ENCODE measurements around the gene ST6GALNAC1.

DNA sequence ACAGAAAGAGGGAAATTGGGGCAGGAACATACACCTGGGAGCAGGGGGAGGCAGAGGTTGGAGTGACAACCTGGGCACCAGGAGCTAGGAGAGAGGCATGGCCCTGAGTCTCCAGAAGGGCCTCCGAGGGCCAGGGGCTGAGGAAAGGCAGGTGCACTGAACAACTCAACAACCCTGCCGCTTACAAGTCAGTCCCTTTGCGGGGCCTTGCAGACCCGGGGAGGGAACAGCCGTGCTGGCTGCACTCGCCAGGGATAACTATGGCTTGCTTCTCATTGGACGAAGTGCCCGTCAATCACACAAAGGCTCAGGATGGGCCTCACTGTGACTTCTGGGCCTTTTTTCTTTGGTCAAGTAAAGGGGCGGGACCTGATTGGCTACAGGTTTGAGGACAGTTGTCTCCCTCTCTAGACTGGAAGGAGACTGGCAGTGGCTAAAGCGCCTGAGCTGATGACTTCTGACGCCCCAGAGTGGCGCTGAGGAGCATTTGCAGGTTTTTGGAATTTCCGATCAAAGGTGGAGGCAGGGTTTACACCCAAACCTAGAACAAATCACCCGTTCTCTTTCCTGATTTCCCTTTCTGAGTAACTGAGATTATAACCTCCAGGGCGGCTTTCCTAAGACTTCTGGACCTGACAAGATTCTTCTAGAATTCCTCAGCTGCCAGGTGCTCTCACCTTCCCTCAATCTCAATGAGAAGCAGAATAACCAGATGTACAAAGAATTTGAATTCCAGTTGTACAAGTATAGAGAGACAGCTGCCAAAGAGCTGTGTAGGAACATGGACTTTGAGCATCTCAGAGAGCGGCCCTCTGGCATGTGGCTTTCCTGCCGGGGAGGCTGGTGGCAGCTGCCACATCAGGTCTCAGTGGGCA, 30.3 kb downstream of the ST6GALNAC1 start:
- TF ChIP-seq, protein P1, sequence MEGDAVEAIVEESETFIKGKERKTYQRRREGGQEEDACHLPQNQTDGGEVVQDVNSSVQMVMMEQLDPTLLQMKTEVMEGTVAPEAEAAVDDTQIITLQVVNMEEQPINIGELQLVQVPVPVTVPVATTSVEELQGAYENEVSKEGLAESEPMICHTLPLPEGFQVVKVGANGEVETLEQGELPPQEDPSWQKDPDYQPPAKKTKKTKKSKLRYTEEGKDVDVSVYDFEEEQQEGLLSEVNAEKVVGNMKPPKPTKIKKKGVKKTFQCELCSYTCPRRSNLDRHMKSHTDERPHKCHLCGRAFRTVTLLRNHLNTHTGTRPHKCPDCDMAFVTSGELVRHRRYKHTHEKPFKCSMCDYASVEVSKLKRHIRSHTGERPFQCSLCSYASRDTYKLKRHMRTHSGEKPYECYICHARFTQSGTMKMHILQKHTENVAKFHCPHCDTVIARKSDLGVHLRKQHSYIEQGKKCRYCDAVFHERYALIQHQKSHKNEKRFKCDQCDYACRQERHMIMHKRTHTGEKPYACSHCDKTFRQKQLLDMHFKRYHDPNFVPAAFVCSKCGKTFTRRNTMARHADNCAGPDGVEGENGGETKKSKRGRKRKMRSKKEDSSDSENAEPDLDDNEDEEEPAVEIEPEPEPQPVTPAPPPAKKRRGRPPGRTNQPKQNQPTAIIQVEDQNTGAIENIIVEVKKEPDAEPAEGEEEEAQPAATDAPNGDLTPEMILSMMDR (IDR thresholded peaks at IDR 0.05 in 2 of 3, conservative IDR thresholded peaks at IDR 0.05 in 1 of 3; ENCODE audit: borderline replicate concordance in 1 of 3, insufficient read depth in 1 of 3, low read depth in 2 of 3, low read length in 2 of 3): peak; percentile 62 to 99 (median 72)
- TF ChIP-seq EZH2 (IDR thresholded peaks at IDR 0.05) (no peak), FOSL1 (IDR thresholded peaks at IDR 0.05; ENCODE audit: low read depth) (no peak), YY1 (IDR thresholded peaks at IDR 0.05; ENCODE audit: extremely low read depth, insufficient replicate concordance, low read depth, low read length) (peak; percentile 52), EGR1 (IDR thresholded peaks at IDR 0.05; ENCODE audit: low read depth) (no peak), ZNF274 (IDR thresholded peaks at IDR 0.05; ENCODE audit: low read depth, low read length) (no peak), TCF7L2 (IDR thresholded peaks at IDR 0.05; ENCODE audit: borderline replicate concordance, extremely low read depth, insufficient read depth, insufficient read length) (no peak), EZH2phosphoT487 (IDR thresholded peaks at IDR 0.05; ENCODE audit: borderline replicate concordance) (no peak), POLR2AphosphoS5 (IDR thresholded peaks at IDR 0.05; ENCODE audit: low read depth, low read length) (peak; percentile 60)
- TF ChIP-seq, protein P2, sequence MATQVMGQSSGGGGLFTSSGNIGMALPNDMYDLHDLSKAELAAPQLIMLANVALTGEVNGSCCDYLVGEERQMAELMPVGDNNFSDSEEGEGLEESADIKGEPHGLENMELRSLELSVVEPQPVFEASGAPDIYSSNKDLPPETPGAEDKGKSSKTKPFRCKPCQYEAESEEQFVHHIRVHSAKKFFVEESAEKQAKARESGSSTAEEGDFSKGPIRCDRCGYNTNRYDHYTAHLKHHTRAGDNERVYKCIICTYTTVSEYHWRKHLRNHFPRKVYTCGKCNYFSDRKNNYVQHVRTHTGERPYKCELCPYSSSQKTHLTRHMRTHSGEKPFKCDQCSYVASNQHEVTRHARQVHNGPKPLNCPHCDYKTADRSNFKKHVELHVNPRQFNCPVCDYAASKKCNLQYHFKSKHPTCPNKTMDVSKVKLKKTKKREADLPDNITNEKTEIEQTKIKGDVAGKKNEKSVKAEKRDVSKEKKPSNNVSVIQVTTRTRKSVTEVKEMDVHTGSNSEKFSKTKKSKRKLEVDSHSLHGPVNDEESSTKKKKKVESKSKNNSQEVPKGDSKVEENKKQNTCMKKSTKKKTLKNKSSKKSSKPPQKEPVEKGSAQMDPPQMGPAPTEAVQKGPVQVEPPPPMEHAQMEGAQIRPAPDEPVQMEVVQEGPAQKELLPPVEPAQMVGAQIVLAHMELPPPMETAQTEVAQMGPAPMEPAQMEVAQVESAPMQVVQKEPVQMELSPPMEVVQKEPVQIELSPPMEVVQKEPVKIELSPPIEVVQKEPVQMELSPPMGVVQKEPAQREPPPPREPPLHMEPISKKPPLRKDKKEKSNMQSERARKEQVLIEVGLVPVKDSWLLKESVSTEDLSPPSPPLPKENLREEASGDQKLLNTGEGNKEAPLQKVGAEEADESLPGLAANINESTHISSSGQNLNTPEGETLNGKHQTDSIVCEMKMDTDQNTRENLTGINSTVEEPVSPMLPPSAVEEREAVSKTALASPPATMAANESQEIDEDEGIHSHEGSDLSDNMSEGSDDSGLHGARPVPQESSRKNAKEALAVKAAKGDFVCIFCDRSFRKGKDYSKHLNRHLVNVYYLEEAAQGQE (IDR thresholded peaks at IDR 0.05; ENCODE audit: low read depth): no peak
- TF ChIP-seq, protein P3, sequence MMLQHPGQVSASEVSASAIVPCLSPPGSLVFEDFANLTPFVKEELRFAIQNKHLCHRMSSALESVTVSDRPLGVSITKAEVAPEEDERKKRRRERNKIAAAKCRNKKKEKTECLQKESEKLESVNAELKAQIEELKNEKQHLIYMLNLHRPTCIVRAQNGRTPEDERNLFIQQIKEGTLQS (IDR thresholded peaks at IDR 0.05): no peak

Data from HCT116 (cell line).